T-helper 22 cell (primary cell): ENCODE data around the gene KCTD14.
"Not testable (repeated sequence)": the region's sequence is repeated elsewhere in the genome, so short reads cannot be mapped to it uniquely, and the experiment has no call there.

Experiments
- DNase-seq: peaks from one replicate; pipeline ENCODE4 v3.0.0-alpha.2; 2020; ENCODE audit warnings: low read depth

KCTD14 gene

GRCh38 chr11:78046486-78046854 lies 23.4 kb upstream of the KCTD14 start:
- DNase-seq = no peak

- peak; percentile 35 for DNase-seq
These were observed 22.9 kb upstream of the KCTD14 start for GRCh38 chr11:78045851-78046485.

GRCh38 chr11:78044706-78045105 lies 21.6 kb upstream of the KCTD14 start:
- DNase-seq = no peak

GRCh38 chr11:78041843-78042440 lies 18.9 kb upstream of the KCTD14 start:
- DNase-seq = no peak

GRCh38 chr11:78041380-78041719 lies 18.3 kb upstream of the KCTD14 start:
- DNase-seq = not testable (repeated sequence)

GRCh38 chr11:78040691-78041379 lies 17.8 kb upstream of the KCTD14 start:
- DNase-seq = no peak

GRCh38 chr11:78039919-78040671 lies 17.0 kb upstream of the KCTD14 start:
- DNase-seq = no peak

GRCh38 chr11:78039391-78039918 lies 16.4 kb upstream of the KCTD14 start:
- DNase-seq = no peak

GRCh38 chr11:78038697-78039313 lies 15.7 kb upstream of the KCTD14 start:
- no peak for DNase-seq

- no peak for DNase-seq
These were observed 14.9 kb upstream of the KCTD14 start for GRCh38 chr11:78037825-78038620.

- no peak for DNase-seq
These were observed 14.0 kb upstream of the KCTD14 start for GRCh38 chr11:78037056-78037455.

- DNase-seq = no peak
These were observed 13.2 kb upstream of the KCTD14 start for GRCh38 chr11:78036313-78036712.

- no peak for DNase-seq
These were observed 11.5 kb upstream of the KCTD14 start for GRCh38 chr11:78034623-78035022.

- DNase-seq = no peak
These were observed 10.0 kb upstream of the KCTD14 start for GRCh38 chr11:78033040-78033439.

GRCh38 chr11:78032090-78032489 lies 9.0 kb upstream of the KCTD14 start:
- DNase-seq = no peak

GRCh38 chr11:78031629-78032028 lies 8.6 kb upstream of the KCTD14 start:
- DNase-seq = no peak

- DNase-seq = no peak
These were observed 7.6 kb upstream of the KCTD14 start for GRCh38 chr11:78030429-78031325.

- not testable (repeated sequence) for DNase-seq
These were observed 5.3 kb upstream of the KCTD14 start for GRCh38 chr11:78028423-78028822.

- no peak for DNase-seq
These were observed 4.7 kb upstream of the KCTD14 start for GRCh38 chr11:78027759-78028158.

- no peak for DNase-seq
These were observed 2.3 kb upstream of the KCTD14 start for GRCh38 chr11:78025378-78025777.
